Measurements from ENCODE around the gene SYP.
A peak's percentile ranks its signal among the peaks of the same experiment; 100 is the strongest.

GRCh38 chrX:49155900-49156837 lies 43.8 kb downstream of the SYP start:
- TF ChIP-seq CTCF (conservative IDR thresholded peaks at IDR 0.05; ENCODE audit: low read length): peak; percentile 70
- TF ChIP-seq EZH2phosphoT487 (IDR thresholded peaks at IDR 0.05; ENCODE audit: borderline replicate concordance, low read depth, low read length): no peak

Data from OCI-LY7 (cell line).